NCI-H524 treated with DMSO at 0.1 percent for 48 hours (cell line): ENCODE data around the gene CNOT1.
"Not testable (repeated sequence)": the region's sequence is repeated elsewhere in the genome, so short reads cannot be mapped to it uniquely, and the experiment has no call there.

Experiments used
- DNase-seq: peaks from one replicate; lab custom pipeline; 2025; lab: John Stamatoyannopoulos, UW

Gene CNOT1

GRCh38 chr16:58502217-58502921 lies 127.3 kb downstream of the CNOT1 start:
- DNase-seq, result no peak

- no peak for DNase-seq
These were observed 128.1 kb downstream of the CNOT1 start for GRCh38 chr16:58501242-58502131.

- no peak for DNase-seq
These were observed 129.0 kb downstream of the CNOT1 start for GRCh38 chr16:58500430-58501241.

- peak; percentile 79 for DNase-seq
These were observed 129.8 kb downstream of the CNOT1 start, which contains the start of gene NDRG4 for GRCh38 chr16:58499615-58500351. TSS of gene NDRG4 (plus strand) at chr16:58500143. CDS start at chr16:58500249, 106 bp downstream.

- no peak for DNase-seq
These were observed 130.5 kb downstream of the CNOT1 start for GRCh38 chr16:58499092-58499511.

GRCh38 chr16:58498341-58499091 lies 131.1 kb downstream of the CNOT1 start:
- DNase-seq, result no peak

- DNase-seq, result no peak
These were observed 131.7 kb downstream of the CNOT1 start for GRCh38 chr16:58497935-58498334.

GRCh38 chr16:58497468-58497867 lies 132.2 kb downstream of the CNOT1 start:
- DNase-seq, result no peak

GRCh38 chr16:58495521-58496331 lies 133.9 kb downstream of the CNOT1 start:
- DNase-seq, result no peak

- peak; percentile 77 for DNase-seq
These were observed 134.6 kb downstream of the CNOT1 start for GRCh38 chr16:58494981-58495520.

- no peak for DNase-seq
These were observed 135.7 kb downstream of the CNOT1 start for GRCh38 chr16:58493756-58494431.

GRCh38 chr16:58492735-58493134 lies 136.9 kb downstream of the CNOT1 start:
- no peak for DNase-seq

GRCh38 chr16:58492066-58492465 lies 137.6 kb downstream of the CNOT1 start:
- no peak for DNase-seq

- DNase-seq, result not testable (repeated sequence)
These were observed 139.1 kb downstream of the CNOT1 start for GRCh38 chr16:58490539-58490938.

GRCh38 chr16:58490065-58490464 lies 139.6 kb downstream of the CNOT1 start:
- DNase-seq, result no peak

GRCh38 chr16:58488531-58488930 lies 141.1 kb downstream of the CNOT1 start:
- DNase-seq, result no peak

GRCh38 chr16:58487566-58488351 lies 141.9 kb downstream of the CNOT1 start:
- no peak for DNase-seq
